ENCODE data around the gene IRAK3. TPM values are rescaled to one million over a fixed set of nuclear protein-coding genes. Genes with fewer than 3 reads are reported as not detected.

The IRAK3 gene
- total and polyA plus RNA-seq, 2 experiments from 2014 or later, result 3.3 to 3.7 TPM

GRCh38 chr12:66152732-66153131 is 36.3 kb upstream of the IRAK3 start:
- in situ Hi-C loops (cut with MboI), result no loop called here
- Histone ChIP-seq H3K79me2 (ENCODE audit: insufficient read depth) (peaks cover 68% of the 10 kb centered on the region), H3K36me3 (ENCODE audit: low read depth) (peaks cover 10% of the 10 kb centered on the region; the same call in 1 of the 2 replicates), H3K27ac (peak overlapping the region; percentile 79), H4K20me1 (ENCODE audit: insufficient read depth) (no peaks in the 10 kb centered on the region), H3K9me3 (ENCODE audit: low read depth) (no peaks in the 10 kb centered on the region), H3K9me2 (ENCODE audit: insufficient read depth) (no peaks in the 10 kb centered on the region), H3K9ac (peak overlapping the region; percentile 64), H3K4me3 (peak overlapping the region; percentile 54), H3K27me3 (replicated peaks; ENCODE audit: insufficient read depth) (no peaks in the 10 kb centered on the region), H3K4me1 (ENCODE audit: insufficient read depth) (peaks cover 30% of the 10 kb centered on the region), H3F3A (ENCODE audit: insufficient read depth) (peaks cover 27% of the 10 kb centered on the region), H2AFZ (peak overlapping the region; percentile 42), H3K4me2 (ENCODE audit: unreplicated experiment) (peak overlapping the region; percentile 89)
- DNase-seq, result peak; percentile 82
- 2 to 7% methylated on average over 1 of the region's 1 CpG for WGBS, 2 experiments (ENCODE audit: low coverage in 1 of 2, low lambda C conversion rate in 2 of 2, missing lambda C conversion rate in 2 of 2)
- TF ChIP-seq EZH2phosphoT487 (IDR thresholded peaks at IDR 0.05; ENCODE audit: insufficient read depth, low read depth) (no peak), EZH2 (IDR thresholded peaks at IDR 0.05; ENCODE audit: insufficient read depth, poor library complexity, severe bottlenecking) (no peak)

DNA sequence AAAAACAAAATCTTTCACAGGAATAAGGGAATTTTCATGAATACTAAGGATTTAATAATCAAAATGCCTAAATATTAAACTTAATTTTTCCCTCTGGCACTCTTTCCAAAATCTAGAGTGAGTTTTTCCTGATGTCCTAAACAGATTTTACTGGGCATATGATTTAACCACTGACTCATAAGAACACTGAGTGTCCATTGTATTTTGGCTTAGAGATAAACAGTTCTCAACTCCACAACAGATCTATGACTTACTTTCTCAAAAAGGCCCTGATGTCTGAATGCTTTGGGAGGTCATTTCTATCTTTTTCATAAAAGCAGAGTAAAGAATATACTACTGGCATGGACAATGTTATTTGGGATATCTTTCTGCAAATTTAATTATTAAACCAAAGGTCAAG is 34.2 kb upstream of the IRAK3 start:
- peaks cover 30% of the 10 kb centered on the region for H3K4me1 ChIP-seq (ENCODE audit: insufficient read depth)
- no peak overlapping the region for H3K9ac ChIP-seq
- no peaks in the 10 kb centered on the region for H4K20me1 ChIP-seq (ENCODE audit: insufficient read depth)
- peaks cover 12% of the 10 kb centered on the region; the same call in 1 of the 2 replicates for H3K36me3 ChIP-seq (ENCODE audit: low read depth)
- peak; percentile 59 for DNase-seq
- in situ Hi-C loops (cut with MboI), result no loop called here
- no peaks in the 10 kb centered on the region for H3K9me3 ChIP-seq (ENCODE audit: low read depth)
- TF ChIP-seq EZH2 (IDR thresholded peaks at IDR 0.05; ENCODE audit: insufficient read depth, poor library complexity, severe bottlenecking) (no peak), EZH2phosphoT487 (IDR thresholded peaks at IDR 0.05; ENCODE audit: insufficient read depth, low read depth) (no peak)
- no peaks in the 10 kb centered on the region for H3K9me2 ChIP-seq (ENCODE audit: insufficient read depth)
- no peak overlapping the region for H3K4me3 ChIP-seq
- peaks cover 89% of the 10 kb centered on the region for H3K79me2 ChIP-seq (ENCODE audit: insufficient read depth)
- H2AFZ ChIP-seq, result no peak overlapping the region
- H3K4me2 ChIP-seq (ENCODE audit: unreplicated experiment), result peak overlapping the region; percentile 18
- no peaks in the 10 kb centered on the region for H3K27me3 ChIP-seq (replicated peaks; ENCODE audit: insufficient read depth)
- peaks cover 27% of the 10 kb centered on the region for H3F3A ChIP-seq (ENCODE audit: insufficient read depth)
- H3K27ac ChIP-seq, result peak overlapping the region; percentile 42

- Histone ChIP-seq H3K9ac (no peak overlapping the region), H3K27me3 (replicated peaks; ENCODE audit: insufficient read depth) (no peaks in the 10 kb centered on the region), H3K9me2 (ENCODE audit: insufficient read depth) (no peaks in the 10 kb centered on the region), H2AFZ (no peak overlapping the region), H3K4me3 (no peak overlapping the region), H3F3A (ENCODE audit: insufficient read depth) (peaks cover 27% of the 10 kb centered on the region), H3K4me2 (ENCODE audit: unreplicated experiment) (no peak overlapping the region), H3K4me1 (ENCODE audit: insufficient read depth) (peaks cover 30% of the 10 kb centered on the region), H3K9me3 (ENCODE audit: low read depth) (no peaks in the 10 kb centered on the region), H3K36me3 (ENCODE audit: low read depth) (0 out of 2 replicates have a peak, but pooled peaks cover 7% of the 10 kb centered on the region), H3K79me2 (ENCODE audit: insufficient read depth) (peaks cover 93% of the 10 kb centered on the region), H3K27ac (no peak overlapping the region), H4K20me1 (ENCODE audit: insufficient read depth) (no peaks in the 10 kb centered on the region)
- TF ChIP-seq EZH2phosphoT487 (IDR thresholded peaks at IDR 0.05; ENCODE audit: insufficient read depth, low read depth) (no peak), EZH2 (IDR thresholded peaks at IDR 0.05; ENCODE audit: insufficient read depth, poor library complexity, severe bottlenecking) (no peak)
- in situ Hi-C loops (cut with MboI), result no loop called here
- DNase-seq, result no peak
- 99 to 100% methylated on average over 2 of the region's 2 CpGs for WGBS, 2 experiments (ENCODE audit: low coverage in 1 of 2, low lambda C conversion rate in 2 of 2, missing lambda C conversion rate in 2 of 2)
These were observed 32.4 kb upstream of the IRAK3 start for GRCh38 chr12:66156654-66157053.

GRCh38 chr12:66159123-66159522 is 29.9 kb upstream of the IRAK3 start:
- no peaks in the 10 kb centered on the region for H3K27me3 ChIP-seq (replicated peaks; ENCODE audit: insufficient read depth)
- TF ChIP-seq EZH2 (IDR thresholded peaks at IDR 0.05; ENCODE audit: insufficient read depth, poor library complexity, severe bottlenecking), result no peak
- no peak for TF ChIP-seq EZH2phosphoT487 (IDR thresholded peaks at IDR 0.05; ENCODE audit: insufficient read depth, low read depth)
- no peaks in the 10 kb centered on the region for H3K9me2 ChIP-seq (ENCODE audit: insufficient read depth)
- H3K4me1 ChIP-seq (ENCODE audit: insufficient read depth), result peaks cover 15% of the 10 kb centered on the region
- H3K36me3 ChIP-seq (ENCODE audit: low read depth), result 0 out of 2 replicates have a peak, but pooled peaks cover 7% of the 10 kb centered on the region
- H3F3A ChIP-seq (ENCODE audit: insufficient read depth), result peaks cover 23% of the 10 kb centered on the region
- no peak overlapping the region for H3K27ac ChIP-seq
- no peak overlapping the region for H2AFZ ChIP-seq
- no peaks in the 10 kb centered on the region for H4K20me1 ChIP-seq (ENCODE audit: insufficient read depth)
- H3K9ac ChIP-seq, result no peak overlapping the region
- DNase-seq, result no peak
- peaks cover 100% of the 10 kb centered on the region for H3K79me2 ChIP-seq (ENCODE audit: insufficient read depth)
- no peak overlapping the region for H3K4me2 ChIP-seq (ENCODE audit: unreplicated experiment)
- no peak overlapping the region for H3K4me3 ChIP-seq
- no peaks in the 10 kb centered on the region for H3K9me3 ChIP-seq (ENCODE audit: low read depth)
- in situ Hi-C loops (cut with MboI), result no loop called here

GRCh38 chr12:66160704-66161103 is 28.3 kb upstream of the IRAK3 start:
- no peaks in the 10 kb centered on the region for H3K27me3 ChIP-seq (replicated peaks; ENCODE audit: insufficient read depth)
- in situ Hi-C loops (cut with MboI), result no loop called here
- peaks cover 21% of the 10 kb centered on the region for H3F3A ChIP-seq (ENCODE audit: insufficient read depth)
- H3K36me3 ChIP-seq (ENCODE audit: low read depth), result peaks cover 18% of the 10 kb centered on the region
- DNase-seq, result no peak
- no peaks in the 10 kb centered on the region for H4K20me1 ChIP-seq (ENCODE audit: insufficient read depth)
- 97 to 99% methylated on average over 20 to 28 of the region's 28 CpGs for WGBS, 2 experiments (ENCODE audit: low coverage in 1 of 2, low lambda C conversion rate in 2 of 2, missing lambda C conversion rate in 2 of 2)
- H3K4me2 ChIP-seq (ENCODE audit: unreplicated experiment), result no peak overlapping the region
- H3K4me3 ChIP-seq, result no peak overlapping the region
- H3K79me2 ChIP-seq (ENCODE audit: insufficient read depth), result peaks cover 100% of the 10 kb centered on the region
- H3K9me2 ChIP-seq (ENCODE audit: insufficient read depth), result no peaks in the 10 kb centered on the region
- H3K27ac ChIP-seq, result no peak overlapping the region
- TF ChIP-seq EZH2phosphoT487 (IDR thresholded peaks at IDR 0.05; ENCODE audit: insufficient read depth, low read depth), result no peak
- TF ChIP-seq EZH2 (IDR thresholded peaks at IDR 0.05; ENCODE audit: insufficient read depth, poor library complexity, severe bottlenecking), result no peak
- H3K9me3 ChIP-seq (ENCODE audit: low read depth), result no peaks in the 10 kb centered on the region
- H3K4me1 ChIP-seq (ENCODE audit: insufficient read depth), result peaks cover 12% of the 10 kb centered on the region
- H3K9ac ChIP-seq, result no peak overlapping the region
- no peak overlapping the region for H2AFZ ChIP-seq

Measured in GM23248 (cell line).